OCI-LY1 (cell line): ENCODE results near the gene TMIGD1.

Experiments
- CTCF ChIP-seq: fragments of 200-600 bp; sonication (generic), shearing (Covaris generic); IDR thresholded peaks from 2 replicates; pipeline ENCODE4 v1.5.1; 2017; ENCODE audit warnings: mild to moderate bottlenecking, antibody characterized with exemption, low read length, moderate library complexity, mixed read lengths
- EZH2 ChIP-seq: fragments of 200-600 bp; sonication (generic), shearing (Covaris generic); IDR thresholded peaks from 2 replicates; pipeline ENCODE4 v1.8.0; 2017; ENCODE audit warnings: borderline replicate concordance, mixed run types, mild to moderate bottlenecking, antibody characterized with exemption, low read length, moderate library complexity, mixed read lengths

GRCh38 chr17:30380643-30381339, 46.9 kb upstream of the TMIGD1 start:
- no peak for TF ChIP-seq CTCF
- no peak for TF ChIP-seq EZH2
